Heart right ventricle (tissue), 16 donors: Measurements from ENCODE around the gene NNMT. TPM values are rescaled to one million over a fixed set of nuclear protein-coding genes. Genes with fewer than 3 reads are reported as not detected.

Experiments used
- ATAC-seq, 8 donors: fragments of 200-7000 bp; cut with Tn5 transposase; one replicate each; pipeline ENCODE4 v1.9.1; 2020; ENCODE audit warnings: mild to moderate bottlenecking in 8 of 8, moderate library complexity in 8 of 8, moderate number of reproducible peaks in 1 of 8
- DNase-seq, 2 donors: peaks; one replicate each; pipeline ENCODE4 v3.0.0-alpha.2; 2020
- H3K27ac ChIP-seq, 10 donors: fragments of 200-600 bp; sonication (generic) in 2 of 10; one replicate each; pipeline versions ENCODE4 v1.5.0 to v1.8.0; 2020 to 2022; ENCODE audit warnings: mild to moderate bottlenecking in 3 of 10
- H3K27me3 ChIP-seq, 7 donors: fragments of 200-600 bp; one replicate each; pipeline ENCODE4 v1.8.0; 2021 to 2022; ENCODE audit warnings: mild to moderate bottlenecking in 2 of 7
- H3K36me3 ChIP-seq, 9 donors: fragments of 200-600 bp; sonication (generic) in 1 of 9; one replicate each; pipeline versions ENCODE4 v1.5.0 to v1.8.0; 2020 to 2022; ENCODE audit warnings: mild to moderate bottlenecking in 2 of 9
- H3K4me1 ChIP-seq, 9 donors: fragments of 200-600 bp; sonication (generic) in 1 of 9; one replicate each; pipeline versions ENCODE4 v1.5.0 to v1.8.0; 2020 to 2022; ENCODE audit warnings: mild to moderate bottlenecking in 4 of 9
- H3K4me3 ChIP-seq, 10 donors: fragments of 200-600 bp; sonication (generic) in 2 of 10; one replicate each; pipeline versions ENCODE4 v1.5.0 to v1.8.0; 2020 to 2022; ENCODE audit warnings: mild to moderate bottlenecking in 7 of 10, moderate library complexity in 2 of 10
- H3K9me3 ChIP-seq, 11 donors: fragments of 200-600 bp in 10 of 11; sonication (generic) in 2 of 11; one replicate each; pipeline versions ENCODE4 v1.5.0 to v1.8.0; 2013 to 2022; ENCODE audit warnings: mild to moderate bottlenecking in 2 of 11, control low read depth in 1 of 11, moderate library complexity in 1 of 11
- CTCF ChIP-seq, 9 donors: fragments of 200-600 bp; sonication (generic) in 2 of 9; IDR thresholded peaks; one replicate each; pipeline versions ENCODE4 v1.5.0 to v1.8.0; 2021 to 2022; ENCODE audit warnings: antibody characterized with exemption in 9 of 9, mild to moderate bottlenecking in 5 of 9, moderate library complexity in 1 of 9
- WGBS, 2 donors: extraction: QIAGEN DNeasy Blood & Tissue Kit; methylation state at CpG; one replicate each; pipeline ENCODE4 v1.1.7; 2013; ENCODE audit warnings: inconsistent platforms in 1 of 2; 5-methylcytosine and 5-hydroxymethylcytosine counted together
- intact Hi-C, 10 donors: fragments of 100-400 bp; cut with DNase I; formaldehyde crosslinking; loops; one replicate each; pipeline versions ENCODE4 v1.11.1 to v1.14.2; 2022
- polyA plus RNA-seq, 2 donors: library from polyadenylated mRNA; stranded (reverse); fragments of 200-250 nt; gene quantifications; one replicate each; pipeline ENCODE4 v1.2.3, GENCODE V29; 2013
- total RNA-seq, 10 donors: library from RNA; stranded (reverse); fragmentation: NEBNext Ultra II Directional in 3 of 10; extraction: Animal tissue kit (Norgen Biotek cat#: 25700) in 3 of 10; gene quantifications; one replicate each; pipeline versions ENCODE4 v1.2.1 to v1.2.4, GENCODE V29; 2021 to 2023
- donor health status: Arrhythmogenic right ventricular cardiomyopathy.
- donor health status: ischemic (EF 13 %, LVEDD 7.1; RV severe dilation, severe dysfunction).
- donor health status: healthy with polysubstance abuse.
- donor health status: DM: no; HTN: yes; CAD: no.
- donor health status: DM: no; HTN: no; CAD: no.
- donor health status: ischemic (EF 25% LVEDD 6.9; RV normal size, moderate dysfunction).
- donor health status: ischemic (EF 25% LVEDD 5.7; RV mildly dilated, moderate dysfunction).
- donor health status: healthy.
- donor health status: DM: yes; HTN: yes; CAD: no.
- donor health status: Ischemic cardiomyopathy.
- donor health status: ischemic (EF 35%, LVEDD 5.7; RV mildly dilated, moderate dysfunction).
- donor health status: nonischemic (EF 11% LVEDD 7.7; RV severe dilation, severe dysfunction).
- donor health status: DM: yes; HTN: yes; CAD: no.
- donor health status: PGD.
- donor health status: ischemic (EF 29% LVEDD 5.4; RV normal size, mild dysfunction).
- donor health status: nonischemic (EF 23%, LVEDD 6.1; RV moderate dilation, normal function).

NNMT gene
- total and polyA plus RNA-seq, 12 donors, result 6.9 to 114 (median 26.1) TPM

- Histone ChIP-seq H3K27me3 (no peaks in the 10 kb centered on the region), H3K4me3 (peak overlapping the region in 7 of 10 donors; percentile 14 to 41 (median 26)), H3K36me3 (no peaks in the 10 kb centered on the region), H3K27ac (peak overlapping the region in 1 of 10 donors; percentile 16), H3K4me1 (peaks cover 0 to 8% (median 0%) of the 10 kb centered on the region in 9 donors), H3K9me3 (peaks cover 0 to under 1% (median 0%) of the 10 kb centered on the region in 11 donors)
- ATAC-seq (no peak), DNase-seq (no peak)
- intact Hi-C loops, result loop anchor here (5.0 to 10.0 kb wide), 12 partner anchors 48 to 418 kb away; partner anchors contain the start of genes REXO2 (in 3 of the 10), C11orf71 (in 1 of the 10) and RBM7 (in 1 of the 10)
- TF ChIP-seq CTCF (IDR thresholded peaks at IDR 0.05), result no peak
- WGBS, 2 donors, result 59 to 72% methylated on average over 4 of the region's 4 CpGs
These were observed 50.5 kb downstream of the NNMT start for GRCh38 chr11:114346709-114347141.

- H3K36me3 ChIP-seq, result no peaks in the 10 kb centered on the region
- intact Hi-C loops, result loop anchor here (2.0 to 10.0 kb wide), 13 partner anchors 46 to 416 kb away; partner anchors contain the start of genes REXO2 (in 3 of the 10), C11orf71 (in 1 of the 10) and RBM7 (in 1 of the 10)
- no peaks in the 10 kb centered on the region for H3K27me3 ChIP-seq
- TF ChIP-seq CTCF (IDR thresholded peaks at IDR 0.05), result peak; percentile 35 to 72 (median 63)
- H3K9me3 ChIP-seq, result no peaks in the 10 kb centered on the region
- ATAC-seq (peak in 6 of 8 donors; percentile 64 to 78 (median 73)), DNase-seq (peak in 1 of 2 donors; percentile 64)
- H3K27ac ChIP-seq, result no peak overlapping the region
- 68 to 71% methylated on average over 13 of the region's 13 CpGs for WGBS, 2 donors
- no peak overlapping the region for H3K4me3 ChIP-seq
- peaks cover 0 to 8% (median 0%) of the 10 kb centered on the region in 9 donors for H3K4me1 ChIP-seq
These were observed 52.3 kb downstream of the NNMT start for GRCh38 chr11:114348200-114349191.

- no peaks in the 10 kb centered on the region for H3K27me3 ChIP-seq
- intact Hi-C loops, result no loop called here
- WGBS, 2 donors, result 82 to 84% methylated on average over 10 of the region's 10 CpGs
- H3K27ac ChIP-seq, result no peak overlapping the region
- DNase-seq (no peak), ATAC-seq (no peak)
- TF ChIP-seq CTCF (IDR thresholded peaks at IDR 0.05), result no peak
- H3K9me3 ChIP-seq, result no peaks in the 10 kb centered on the region
- H3K36me3 ChIP-seq, result no peaks in the 10 kb centered on the region
- H3K4me3 ChIP-seq, result no peak overlapping the region
- H3K4me1 ChIP-seq, result peaks cover 0 to 8% (median 0%) of the 10 kb centered on the region in 9 donors
These were observed 53.8 kb downstream of the NNMT start for GRCh38 chr11:114350022-114350421.

- TF ChIP-seq CTCF (IDR thresholded peaks at IDR 0.05), result no peak
- intact Hi-C loops, result no loop called here
- DNase-seq, result no peak
- Histone ChIP-seq H3K4me3 (no peak overlapping the region), H3K27ac (no peak overlapping the region), H3K4me1 (no peaks in the 10 kb centered on the region), H3K27me3 (no peaks in the 10 kb centered on the region), H3K9me3 (no peaks in the 10 kb centered on the region), H3K36me3 (no peaks in the 10 kb centered on the region)
- ATAC-seq, result no peak
- WGBS, 2 donors, result 81 to 84% methylated on average over 3 of the region's 3 CpGs
These were observed 57.2 kb downstream of the NNMT start for GRCh38 chr11:114353443-114353842.
